ENCODE results near the gene PIP5KL1. TPM values are rescaled to one million over a fixed set of nuclear protein-coding genes. Genes with fewer than 3 reads are reported as not detected.

PIP5KL1 gene
- total and polyA plus RNA-seq, 7 experiments from 2014 or later: 0.17 to 2.9 (median 1.9) TPM; not detected in 1

- DNase-seq: peak in 3 of 9 donors; percentile 6 to 44 (median 18)
- ChIA-PET CTCF (interaction anchor here (2.3 kb wide), 1 partner anchor 9 kb away, joined by 5 read pairs; no protein-coding TSS in a partner anchor), POLR2A (interaction anchor here (0.8 to 2.6 kb wide), 4 partner anchors 8 to 163 kb away, joined by 3 to 12 read pairs (median 5); partner anchors contain the start of gene TOR2A)
- Histone ChIP-seq H3K4me1 (ENCODE audit: control insufficient read depth in 2 of 2, insufficient read depth in 2 of 2, low read length in 2 of 2) (peaks cover 17 to 18% of the 10 kb centered on the region in 2 donors), H3K36me3 (ENCODE audit: control insufficient read depth in 2 of 3, insufficient read depth in 3 of 3, low read length in 3 of 3) (peaks cover 12 to 33% (median 17%) of the 10 kb centered on the region in 3 experiments), H3K4me3 (ENCODE audit: low read length) (peak overlapping the region; percentile 61), H3K27me3 (ENCODE audit: control insufficient read depth in 2 of 2, insufficient read depth in 2 of 2, low read length in 2 of 2) (no peaks in the 10 kb centered on the region), H3K9me3 (ENCODE audit: control insufficient read depth in 2 of 3, low read length in 3 of 3) (peaks cover 0 to 18% (median 3%) of the 10 kb centered on the region in 3 experiments), H3K27ac (ENCODE audit: low read depth, low read length) (peak overlapping the region; percentile 78)
- Mint-ChIP-seq H3K9me3 (peaks cover 0 to 25% (median 8%) of the 10 kb centered on the region in 11 donors), H3K27me3 (no peaks in the 10 kb centered on the region), H3K4me1 (peaks cover 12 to 55% (median 34%) of the 10 kb centered on the region in 7 donors), H3K27ac (peak overlapping the region in 8 of 9 donors; percentile 54 to 87 (median 84)), H3K4me3 (peak overlapping the region; percentile 71 to 90 (median 86)), H3K36me3 (peaks cover 13 to 36% (median 33%) of the 10 kb centered on the region in 5 donors)
- ATAC-seq: peak; percentile 4
- intact Hi-C loops (cut with micrococcal nuclease): loop anchor here in 1 of 2 donors (1.0 kb wide), 1 partner anchor 19 kb away; the partner anchor contains the start of gene ST6GALNAC4
Measured at GRCh38 chr9:127898433-127899127, 32.0 kb downstream of the PIP5KL1 start.

GRCh38 chr9:127897193-127897692 is 33.3 kb downstream of the PIP5KL1 start:
- peak; percentile 36 for ATAC-seq
- intact Hi-C loops (cut with micrococcal nuclease): no loop called here
- Mint-ChIP-seq H3K4me1 (peaks cover 6 to 47% (median 29%) of the 10 kb centered on the region in 7 donors), H3K27me3 (no peaks in the 10 kb centered on the region), H3K27ac (peak overlapping the region in 4 of 9 donors; percentile 15 to 65 (median 39)), H3K4me3 (peak overlapping the region in 8 of 10 donors; percentile 2 to 90 (median 60)), H3K9me3 (peaks cover 0 to 36% (median 10%) of the 10 kb centered on the region in 11 donors), H3K36me3 (peaks cover 25 to 48% (median 47%) of the 10 kb centered on the region in 5 donors)
- Histone ChIP-seq H3K4me3 (ENCODE audit: low read length) (no peak overlapping the region), H3K27me3 (ENCODE audit: control insufficient read depth in 2 of 2, insufficient read depth in 2 of 2, low read length in 2 of 2) (no peaks in the 10 kb centered on the region), H3K27ac (ENCODE audit: low read depth, low read length) (peak overlapping the region; percentile 37), H3K9me3 (ENCODE audit: control insufficient read depth in 2 of 3, low read length in 3 of 3) (peaks cover 0 to 23% (median 3%) of the 10 kb centered on the region in 3 experiments), H3K36me3 (ENCODE audit: control insufficient read depth in 2 of 3, insufficient read depth in 3 of 3, low read length in 3 of 3) (peaks cover 21 to 47% (median 26%) of the 10 kb centered on the region in 3 experiments), H3K4me1 (ENCODE audit: control insufficient read depth in 2 of 2, insufficient read depth in 2 of 2, low read length in 2 of 2) (peaks cover 10 to 11% of the 10 kb centered on the region in 2 donors)
- CTCF ChIA-PET: interaction anchor here (1.2 kb wide), 1 partner anchor 25 kb away, joined by 4 read pairs; no protein-coding TSS in a partner anchor
- POLR2A ChIA-PET: interaction anchor here (0.6 to 2.6 kb wide), 4 partner anchors 9 to 18 kb away, joined by 3 to 12 read pairs (median 4); no protein-coding TSS in a partner anchor
- DNase-seq: peak in 1 of 9 donors; percentile 32

GRCh38 chr9:127896395-127897192 is 34.0 kb downstream of the PIP5KL1 start:
- H3K9me3 ChIP-seq (ENCODE audit: control insufficient read depth in 2 of 3, low read length in 3 of 3): peaks cover 0 to 23% (median 3%) of the 10 kb centered on the region in 3 experiments
- no peak overlapping the region for H3K4me3 ChIP-seq (ENCODE audit: low read length)
- no peaks in the 10 kb centered on the region for H3K27me3 ChIP-seq (ENCODE audit: control insufficient read depth in 2 of 2, insufficient read depth in 2 of 2, low read length in 2 of 2)
- peak overlapping the region; percentile 35 for H3K27ac ChIP-seq (ENCODE audit: low read depth, low read length)
- Mint-ChIP-seq H3K27me3 (no peaks in the 10 kb centered on the region), H3K4me1 (peaks cover 8 to 41% (median 24%) of the 10 kb centered on the region in 7 donors), H3K36me3 (peaks cover 25 to 51% (median 49%) of the 10 kb centered on the region in 5 donors), H3K9me3 (peaks cover 0 to 36% (median 10%) of the 10 kb centered on the region in 11 donors), H3K27ac (peak overlapping the region in 5 of 9 donors; percentile 15 to 51 (median 34)), H3K4me3 (peak overlapping the region in 2 of 10 donors; percentile 89 to 90)
- intact Hi-C loops (cut with micrococcal nuclease): no loop called here
- peaks cover 10 to 11% of the 10 kb centered on the region in 2 donors for H3K4me1 ChIP-seq (ENCODE audit: control insufficient read depth in 2 of 2, insufficient read depth in 2 of 2, low read length in 2 of 2)
- ATAC-seq (no peak), DNase-seq (peak in 1 of 9 donors; percentile 1)
- ChIA-PET POLR2A (interaction anchor here (0.6 to 2.6 kb wide), 6 partner anchors 8 to 43 kb away, joined by 3 to 12 read pairs (median 4); no protein-coding TSS in a partner anchor), CTCF (interaction anchor here (1.2 kb wide), 1 partner anchor 25 kb away, joined by 4 read pairs; no protein-coding TSS in a partner anchor)
- peaks cover 23 to 52% (median 26%) of the 10 kb centered on the region in 3 experiments for H3K36me3 ChIP-seq (ENCODE audit: control insufficient read depth in 2 of 3, insufficient read depth in 3 of 3, low read length in 3 of 3)

- ATAC-seq: no peak
- peaks cover 0 to 23% (median 3%) of the 10 kb centered on the region in 3 experiments for H3K9me3 ChIP-seq (ENCODE audit: control insufficient read depth in 2 of 3, low read length in 3 of 3)
- H3K27me3 ChIP-seq (ENCODE audit: control insufficient read depth in 2 of 2, insufficient read depth in 2 of 2, low read length in 2 of 2): no peaks in the 10 kb centered on the region
- POLR2A ChIA-PET: interaction anchor here (0.5 to 1.6 kb wide), 5 partner anchors 9 to 87 kb away, joined by 3 to 5 read pairs (median 4); no protein-coding TSS in a partner anchor
- no peak overlapping the region for H3K4me3 ChIP-seq (ENCODE audit: low read length)
- intact Hi-C loops (cut with micrococcal nuclease): no loop called here
- H3K4me1 ChIP-seq (ENCODE audit: control insufficient read depth in 2 of 2, insufficient read depth in 2 of 2, low read length in 2 of 2): peaks cover 10 to 11% of the 10 kb centered on the region in 2 donors
- Mint-ChIP-seq H3K4me1 (peaks cover 8 to 41% (median 23%) of the 10 kb centered on the region in 7 donors), H3K27me3 (no peaks in the 10 kb centered on the region), H3K27ac (no peak overlapping the region), H3K9me3 (peaks cover 0 to 36% (median 10%) of the 10 kb centered on the region in 11 donors), H3K4me3 (peak overlapping the region in 2 of 10 donors; percentile 32 to 78), H3K36me3 (peaks cover 25 to 56% (median 51%) of the 10 kb centered on the region in 5 donors)
- peaks cover 23 to 59% (median 26%) of the 10 kb centered on the region in 3 experiments for H3K36me3 ChIP-seq (ENCODE audit: control insufficient read depth in 2 of 3, insufficient read depth in 3 of 3, low read length in 3 of 3)
- no peak overlapping the region for H3K27ac ChIP-seq (ENCODE audit: low read depth, low read length)
- DNase-seq: peak in 1 of 9 donors; percentile 5
- CTCF ChIA-PET: interaction anchor here (1.2 to 1.5 kb wide), 2 partner anchors 14 to 26 kb away, joined by 4 to 5 read pairs; no protein-coding TSS in a partner anchor
Measured at GRCh38 chr9:127895811-127896210, 34.8 kb downstream of the PIP5KL1 start.

- peaks cover 23 to 80% (median 26%) of the 10 kb centered on the region in 3 experiments for H3K36me3 ChIP-seq (ENCODE audit: control insufficient read depth in 2 of 3, insufficient read depth in 3 of 3, low read length in 3 of 3)
- POLR2A ChIA-PET: no interaction called here
- no peak for DNase-seq
Measured at GRCh38 chr9:127893392-127893791, 37.2 kb downstream of the PIP5KL1 start.

More at GRCh38 chr9:127893392-127893791, 37.2 kb downstream of the PIP5KL1 start:
- Histone ChIP-seq H3K9me3 (ENCODE audit: control insufficient read depth in 2 of 3, low read length in 3 of 3) (peaks cover 0 to 23% (median 3%) of the 10 kb centered on the region in 3 experiments), H3K27me3 (ENCODE audit: control insufficient read depth in 2 of 2, insufficient read depth in 2 of 2, low read length in 2 of 2) (no peaks in the 10 kb centered on the region), H3K27ac (ENCODE audit: low read depth, low read length) (no peak overlapping the region), H3K4me1 (ENCODE audit: control insufficient read depth in 2 of 2, insufficient read depth in 2 of 2, low read length in 2 of 2) (peaks cover 5% of the 10 kb centered on the region in 2 donors), H3K4me3 (ENCODE audit: low read length) (no peak overlapping the region)
- CTCF ChIA-PET: interaction anchor here (0.6 kb wide), 1 partner anchor 28 kb away, joined by 3 read pairs; no protein-coding TSS in a partner anchor
- intact Hi-C loops (cut with micrococcal nuclease): no loop called here
- peak overlapping the region in 2 of 9 donors; percentile 19 to 50 for H3K27ac Mint-ChIP-seq
- ATAC-seq: no peak
- peaks cover 6 to 30% (median 13%) of the 10 kb centered on the region in 7 donors for H3K4me1 Mint-ChIP-seq
- peaks cover 29 to 69% (median 56%) of the 10 kb centered on the region in 5 donors for H3K36me3 Mint-ChIP-seq
- peaks cover 0 to 36% (median 10%) of the 10 kb centered on the region in 11 donors for H3K9me3 Mint-ChIP-seq
- peak overlapping the region in 1 of 10 donors; percentile 12 for H3K4me3 Mint-ChIP-seq
- H3K27me3 Mint-ChIP-seq: no peaks in the 10 kb centered on the region

Data from naive thymus-derived CD4-positive, alpha-beta T cell (primary cell).